Measurements from ENCODE around the gene PNLIPRP2. TPM values are rescaled to one million over a fixed set of nuclear protein-coding genes. Genes with fewer than 3 reads are reported as not detected.
A peak's percentile ranks its signal among the peaks of the same experiment; 100 is the strongest.

Gene PNLIPRP2
- total RNA-seq, 1 donor from 2014 or later: not detected

DNA sequence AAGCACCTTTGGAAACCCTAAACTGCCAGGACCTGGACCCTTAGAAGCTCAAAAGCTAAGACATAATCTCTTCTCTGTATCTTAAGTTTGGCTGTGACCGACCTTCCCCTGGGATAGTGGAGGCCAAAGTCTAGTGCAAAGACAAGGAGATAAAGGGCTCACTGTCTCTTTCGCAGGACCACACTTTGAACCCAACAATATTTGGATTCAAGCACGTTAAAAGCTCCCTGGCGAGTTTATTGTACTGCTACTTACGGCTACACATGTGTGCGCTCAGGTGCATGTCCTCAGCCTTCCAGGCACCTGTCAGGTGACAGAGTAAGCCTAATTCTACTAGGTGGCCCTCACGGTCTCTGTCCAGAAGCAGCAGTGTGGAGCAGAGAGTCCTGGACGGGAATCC, 55.9 kb downstream of the PNLIPRP2 start:
- H3K27me3 ChIP-seq (ENCODE audit: control insufficient read depth, insufficient read depth, low read length): no peaks in the 10 kb centered on the region
- TF ChIP-seq, protein P1, sequence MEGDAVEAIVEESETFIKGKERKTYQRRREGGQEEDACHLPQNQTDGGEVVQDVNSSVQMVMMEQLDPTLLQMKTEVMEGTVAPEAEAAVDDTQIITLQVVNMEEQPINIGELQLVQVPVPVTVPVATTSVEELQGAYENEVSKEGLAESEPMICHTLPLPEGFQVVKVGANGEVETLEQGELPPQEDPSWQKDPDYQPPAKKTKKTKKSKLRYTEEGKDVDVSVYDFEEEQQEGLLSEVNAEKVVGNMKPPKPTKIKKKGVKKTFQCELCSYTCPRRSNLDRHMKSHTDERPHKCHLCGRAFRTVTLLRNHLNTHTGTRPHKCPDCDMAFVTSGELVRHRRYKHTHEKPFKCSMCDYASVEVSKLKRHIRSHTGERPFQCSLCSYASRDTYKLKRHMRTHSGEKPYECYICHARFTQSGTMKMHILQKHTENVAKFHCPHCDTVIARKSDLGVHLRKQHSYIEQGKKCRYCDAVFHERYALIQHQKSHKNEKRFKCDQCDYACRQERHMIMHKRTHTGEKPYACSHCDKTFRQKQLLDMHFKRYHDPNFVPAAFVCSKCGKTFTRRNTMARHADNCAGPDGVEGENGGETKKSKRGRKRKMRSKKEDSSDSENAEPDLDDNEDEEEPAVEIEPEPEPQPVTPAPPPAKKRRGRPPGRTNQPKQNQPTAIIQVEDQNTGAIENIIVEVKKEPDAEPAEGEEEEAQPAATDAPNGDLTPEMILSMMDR (IDR thresholded peaks at IDR 0.05; ENCODE audit: insufficient read depth, low read length, severe bottlenecking): no peak
- FAIRE-seq: no peak

DNA sequence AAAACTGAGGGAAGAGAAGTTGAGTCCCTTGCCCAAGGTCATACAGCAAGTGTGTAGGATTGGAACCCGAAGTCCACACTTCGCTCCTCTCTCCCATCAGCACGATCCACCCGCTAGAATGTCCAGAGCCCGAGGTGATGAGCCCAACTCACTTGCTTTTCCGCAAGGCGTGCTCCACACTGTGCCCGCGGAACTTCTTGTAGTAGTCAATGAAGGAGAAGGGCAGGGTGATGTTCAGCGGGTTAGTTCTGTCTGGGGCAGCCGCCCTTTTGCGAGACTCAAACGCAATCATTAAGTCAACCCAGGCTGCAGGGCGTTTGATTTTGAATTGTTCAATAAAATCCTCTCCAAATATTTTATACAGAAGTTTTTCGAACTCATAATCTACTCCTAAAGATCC, 58.6 kb downstream of the PNLIPRP2 start:
- DNase-seq (ENCODE audit: low read depth): no peak
- Histone ChIP-seq H3K4me3 (ENCODE audit: low read depth, low read length) (no peak overlapping the region), H3K27me3 (ENCODE audit: control insufficient read depth, insufficient read depth, low read length) (no peaks in the 10 kb centered on the region), H3K36me3 (ENCODE audit: control insufficient read depth, insufficient read depth, low read length) (no peaks in the 10 kb centered on the region)
- FAIRE-seq: no peak
- TF ChIP-seq, protein P1 (IDR thresholded peaks at IDR 0.05; ENCODE audit: insufficient read depth, low read length, severe bottlenecking): no peak

More for the DNA sequence above, 55.9 kb downstream of the PNLIPRP2 start:
- DNase-seq (ENCODE audit: low read depth): no peak
- H3K36me3 ChIP-seq (ENCODE audit: control insufficient read depth, insufficient read depth, low read length): no peaks in the 10 kb centered on the region
- H3K4me3 ChIP-seq (ENCODE audit: low read depth, low read length): no peak overlapping the region

DNA sequence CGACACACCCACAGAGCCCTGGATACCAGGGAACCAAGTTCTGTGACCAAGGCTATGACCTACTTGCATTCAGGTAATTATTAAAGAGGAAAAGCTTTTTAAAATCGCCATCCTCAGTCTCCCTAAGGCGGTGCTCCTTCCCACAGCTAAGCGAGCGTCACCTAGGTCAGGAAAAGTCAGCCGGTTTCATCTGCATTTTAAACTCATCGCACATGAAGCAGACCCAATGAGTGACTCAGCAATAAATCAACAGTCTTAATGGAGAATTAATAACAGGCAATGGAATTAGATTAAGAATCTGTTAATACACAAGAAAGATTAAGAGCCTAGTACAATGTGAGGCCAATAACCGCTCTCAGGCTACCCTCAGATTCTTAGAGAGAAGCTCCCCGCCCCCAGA, 62.4 kb downstream of the PNLIPRP2 start:
- DNase-seq (ENCODE audit: low read depth): no peak
- Histone ChIP-seq H3K4me3 (ENCODE audit: low read depth, low read length) (no peak overlapping the region), H3K27me3 (ENCODE audit: control insufficient read depth, insufficient read depth, low read length) (no peaks in the 10 kb centered on the region), H3K36me3 (ENCODE audit: control insufficient read depth, insufficient read depth, low read length) (no peaks in the 10 kb centered on the region)
- FAIRE-seq: peak; percentile 50
- TF ChIP-seq, protein P1 (IDR thresholded peaks at IDR 0.05; ENCODE audit: insufficient read depth, low read length, severe bottlenecking): no peak

DNA sequence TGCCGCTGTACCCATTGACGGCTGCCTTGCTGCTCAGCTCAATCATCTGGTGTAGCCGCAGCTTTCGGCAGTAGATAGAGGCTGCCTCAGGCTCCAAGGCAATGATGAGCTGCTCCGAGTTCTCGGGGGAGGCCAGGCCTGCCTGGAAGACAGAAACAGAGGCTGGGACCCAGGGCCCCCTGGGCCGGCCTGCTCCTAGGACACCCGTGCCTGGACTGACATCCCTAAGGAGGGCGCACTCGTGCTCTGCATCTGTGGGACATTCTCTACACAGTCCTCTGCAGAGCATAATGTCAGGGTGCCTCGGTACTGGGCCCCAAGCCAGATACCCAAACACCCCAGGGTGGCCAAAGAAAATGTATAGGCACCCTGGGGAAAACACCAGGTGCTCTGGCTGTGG, 63.1 kb downstream of the PNLIPRP2 start:
- TF ChIP-seq, protein P1 (IDR thresholded peaks at IDR 0.05; ENCODE audit: insufficient read depth, low read length, severe bottlenecking): no peak

DNA sequence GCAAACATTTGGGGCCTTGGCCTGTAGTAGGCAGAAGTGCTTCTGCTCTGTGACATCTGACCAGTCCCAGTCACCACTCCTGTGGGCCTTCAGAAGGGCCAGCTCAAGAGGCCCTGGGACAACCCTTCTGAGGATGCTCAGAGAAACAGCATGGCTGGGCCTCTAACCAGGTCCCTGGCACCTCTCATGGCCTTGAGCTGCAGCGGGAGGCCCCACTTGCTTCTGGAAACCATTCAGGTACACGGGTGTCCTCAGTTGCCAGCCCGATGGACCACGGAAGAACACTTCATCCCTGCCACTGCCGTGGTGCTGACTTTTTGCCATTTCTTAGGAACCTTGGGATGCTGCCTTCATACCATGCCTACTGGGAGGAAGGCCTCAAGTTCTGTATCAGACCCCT, 64.0 kb downstream of the PNLIPRP2 start:
- H3K4me3 ChIP-seq (ENCODE audit: low read depth, low read length): no peak overlapping the region
- TF ChIP-seq, protein P1 (IDR thresholded peaks at IDR 0.05; ENCODE audit: insufficient read depth, low read length, severe bottlenecking): no peak
- H3K36me3 ChIP-seq (ENCODE audit: control insufficient read depth, insufficient read depth, low read length): no peaks in the 10 kb centered on the region
- FAIRE-seq: no peak
- no peak for DNase-seq (ENCODE audit: low read depth)
- H3K27me3 ChIP-seq (ENCODE audit: control insufficient read depth, insufficient read depth, low read length): no peaks in the 10 kb centered on the region

More for the DNA sequence above, 63.1 kb downstream of the PNLIPRP2 start:
- H3K27me3 ChIP-seq (ENCODE audit: control insufficient read depth, insufficient read depth, low read length): no peaks in the 10 kb centered on the region
- no peaks in the 10 kb centered on the region for H3K36me3 ChIP-seq (ENCODE audit: control insufficient read depth, insufficient read depth, low read length)
- no peak for DNase-seq (ENCODE audit: low read depth)
- no peak overlapping the region for H3K4me3 ChIP-seq (ENCODE audit: low read depth, low read length)
- no peak for FAIRE-seq

DNA sequence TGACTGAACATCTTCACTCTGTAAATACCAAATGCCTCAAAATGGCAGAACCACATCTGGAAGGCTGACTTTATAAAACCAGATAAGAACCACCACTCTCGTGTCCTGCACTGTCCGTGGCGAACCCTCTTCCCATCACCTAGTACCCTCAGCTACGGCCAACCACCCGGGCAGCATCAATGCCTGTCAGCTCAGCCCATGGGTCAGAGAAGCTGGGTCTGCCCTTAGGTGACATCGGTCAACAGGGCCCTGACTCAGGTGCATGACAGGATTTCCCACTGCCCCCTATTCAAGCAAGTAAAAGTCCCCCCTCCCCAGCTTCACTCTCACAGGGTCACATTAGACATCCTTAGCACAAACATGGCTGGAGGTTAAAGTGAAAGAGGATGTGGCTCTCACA, 65.1 kb downstream of the PNLIPRP2 start:
- Histone ChIP-seq H3K36me3 (ENCODE audit: control insufficient read depth, insufficient read depth, low read length) (no peaks in the 10 kb centered on the region), H3K4me3 (ENCODE audit: low read depth, low read length) (no peak overlapping the region), H3K27me3 (ENCODE audit: control insufficient read depth, insufficient read depth, low read length) (no peaks in the 10 kb centered on the region)
- FAIRE-seq (no peak), DNase-seq (ENCODE audit: low read depth) (no peak)
- TF ChIP-seq, protein P1 (IDR thresholded peaks at IDR 0.05; ENCODE audit: insufficient read depth, low read length, severe bottlenecking): no peak

All from bronchial epithelial cell (primary cell).